Endometrial microvascular endothelial cells (primary cell): ENCODE results near the gene KRT81. TPM values are rescaled to one million over a fixed set of nuclear protein-coding genes. Genes with fewer than 3 reads are reported as not detected.

Experiments used
- total RNA-seq: library from RNA; depleted of rRNA; stranded (reverse); fragments of >200 nt; gene quantifications from one replicate; pipeline ENCODE4 v1.2.3, GENCODE V29; 2015; ENCODE audit errors: inconsistent ontology term

The KRT81 gene
- total RNA-seq, 1 donor from 2014 or later = not detected

Other genes starting within 250 kb of the KRT81 start
- 0.93 TPM for gene NR4A1, start 240.1 kb downstream of the KRT81 start, total RNA-seq
- 83.3 TPM for gene ATG101, start 221.6 kb downstream of the KRT81 start, total RNA-seq
- not detected for gene SMIM41, start 211.8 kb downstream of the KRT81 start, total RNA-seq
- 6.2 TPM for gene KRT80, start 99.5 kb downstream of the KRT81 start, total RNA-seq
- 495 TPM for gene KRT7, start 58.3 kb downstream of the KRT81 start, total RNA-seq
- not detected for gene KRT86, start 16.9 kb downstream of the KRT81 start, total RNA-seq
- gene KRT83, start 29.9 kb upstream of the KRT81 start, total RNA-seq = not detected
- gene KRT85, start 75.9 kb upstream of the KRT81 start, total RNA-seq = not detected
- gene KRT84, start 94.1 kb upstream of the KRT81 start, total RNA-seq = not detected
- not detected for gene KRT82, start 114.8 kb upstream of the KRT81 start, total RNA-seq
- not detected for gene KRT75, start 142.8 kb upstream of the KRT81 start, total RNA-seq
- gene KRT6B, start 160.6 kb upstream of the KRT81 start, total RNA-seq = not detected
- not detected for gene KRT6C, start 182.3 kb upstream of the KRT81 start, total RNA-seq
- gene KRT6A, start 201.7 kb upstream of the KRT81 start, total RNA-seq = not detected
- gene KRT5, start 228.9 kb upstream of the KRT81 start, total RNA-seq = not detected